HG03097 (cell line): Measurements from ENCODE around the gene TGM1.
"Not testable (repeated sequence)": the region's sequence is repeated elsewhere in the genome, so short reads cannot be mapped to it uniquely, and the experiment has no call there.

Experiments
- ATAC-seq: cut with Tn5 transposase; IDR thresholded peaks from one replicate; pipeline ENCODE4 v1.9.1; 2021; ENCODE audit not compliant: unreplicated experiment, low FRiP score

TGM1 gene

GRCh38 chr14:24212924-24213865, 49.8 kb downstream of the TGM1 start, which contains the start of gene CHMP4A:
TSS of gene CHMP4A (minus strand) at chr14:24213488. CDS start at chr14:24213439, 49 bp downstream.
- peak; percentile 70 for ATAC-seq

GRCh38 chr14:24211311-24211710, 51.7 kb downstream of the TGM1 start:
- no peak for ATAC-seq

- ATAC-seq = no peak
Measured at GRCh38 chr14:24207625-24208024, 55.4 kb downstream of the TGM1 start.

- ATAC-seq = no peak
Measured at GRCh38 chr14:24207104-24207551, 55.8 kb downstream of the TGM1 start.

GRCh38 chr14:24206260-24207103, 56.5 kb downstream of the TGM1 start:
- ATAC-seq = no peak

GRCh38 chr14:24204163-24205146, 58.5 kb downstream of the TGM1 start:
- ATAC-seq = no peak

GRCh38 chr14:24203249-24203886, 59.6 kb downstream of the TGM1 start:
- ATAC-seq = not testable (repeated sequence)

GRCh38 chr14:24202538-24202937, 60.4 kb downstream of the TGM1 start:
- not testable (repeated sequence) for ATAC-seq
